B cell (primary cell): Measurements from ENCODE around the gene HLA-DMB. TPM values are rescaled to one million over a fixed set of nuclear protein-coding genes. Genes with fewer than 3 reads are reported as not detected.
A peak's percentile ranks its signal among the peaks of the same experiment; 100 is the strongest.

Experiments used
- ATAC-seq: fragments of 200-7000 bp; cut with Tn5 transposase; one replicate; pipeline ENCODE4 v1.10.0; 2021; ENCODE audit warnings: low read depth, mild to moderate bottlenecking, moderate number of reproducible peaks, moderate library complexity
- CTCF ChIA-PET: fragments of 350-600 bp; sonication (Branson Sonifier 250); formaldehyde crosslinking; loops from one replicate; lab custom pipeline; 2021; ENCODE audit warnings: antibody characterized with exemption, inconsistent platforms; lab: Charles Lee
- POLR2A ChIA-PET: fragments of 350-600 bp; sonication (Branson Sonifier 250); formaldehyde crosslinking; loops from one replicate; lab custom pipeline; 2021; ENCODE audit warnings: antibody characterized with exemption; lab: Charles Lee
- DNase-seq: peaks from one replicate; pipeline ENCODE4 v3.0.0; 2013
- H2AFZ ChIP-seq: 2 replicates; pipeline ENCODE4 v1.6.1; 2012; ENCODE audit warnings: mild to moderate bottlenecking, low read depth, low read length; ENCODE audit not compliant: insufficient read depth, poor library complexity, severe bottlenecking
- H3K27ac ChIP-seq, 2 donors: 1 replicate in 1 of 2; 2 replicates in 1 of 2; pipeline ENCODE4 v1.5.1; 2012 to 2013; ENCODE audit warnings: low read length in 2 of 2, mild to moderate bottlenecking in 2 of 2, moderate library complexity in 1 of 2
- H3K27me3 ChIP-seq, 4 experiments: fragments of 200-600 bp in 1 of 4; sonication (generic) in 1 of 4; replicated peaks in 1 of 4; 1 replicate in 2 of 4; 2 replicates in 2 of 4; pipeline versions ENCODE4 v1.6.1 to v1.7.0; 2013 to 2016; ENCODE audit warnings: low read length in 3 of 4, mild to moderate bottlenecking in 2 of 4, mixed read lengths in 1 of 4, moderate library complexity in 1 of 4; ENCODE audit not compliant: insufficient read depth in 4 of 4, control insufficient read depth in 3 of 4; ENCODE audit errors: control extremely low read depth in 1 of 4
- H3K36me3 ChIP-seq, 2 experiments: replicated peaks in 1 of 2; 1 replicate in 1 of 2; 2 replicates in 1 of 2; pipeline versions ENCODE4 v1.6.1 to v1.7.1; 2013; ENCODE audit warnings: low read length in 1 of 2; ENCODE audit not compliant: insufficient read depth in 2 of 2, control insufficient read depth in 1 of 2; ENCODE audit errors: control extremely low read depth in 1 of 2, extremely low read depth in 1 of 2
- H3K4me1 ChIP-seq, 2 donors: fragments of 200-600 bp in 1 of 2; sonication (generic) in 1 of 2; 1 replicate in 1 of 2; 2 replicates in 1 of 2; pipeline versions ENCODE4 v1.5.1 to v1.6.1; 2013 to 2017; ENCODE audit warnings: low read length in 2 of 2; ENCODE audit not compliant: control insufficient read depth in 2 of 2, insufficient read depth in 2 of 2
- H3K4me2 ChIP-seq: replicated peaks from 2 replicates; pipeline ENCODE3; 2012; ENCODE audit warnings: mild to moderate bottlenecking, low read depth, low read length; ENCODE audit not compliant: poor library complexity, severe bottlenecking
- H3K4me3 ChIP-seq, 5 experiments: fragments of 200-600 bp in 1 of 5; sonication (generic) in 1 of 5; 1 replicate in 3 of 5; 2 replicates in 2 of 5; pipeline versions ENCODE4 v1.5.1 to v1.7.0; 2011 to 2016; ENCODE audit warnings: low read length in 4 of 5, mild to moderate bottlenecking in 4 of 5, low read depth in 2 of 5, control low read depth in 1 of 5, moderate library complexity in 1 of 5; ENCODE audit not compliant: insufficient read depth in 1 of 5; ENCODE audit errors: control extremely low read depth in 1 of 5, extremely low read depth in 1 of 5
- H3K79me2 ChIP-seq: fragments of 200-600 bp; sonication (generic); one replicate; pipeline ENCODE4 v1.6.0; 2016; ENCODE audit warnings: low read length; ENCODE audit not compliant: control insufficient read depth, insufficient read depth
- H3K9ac ChIP-seq: fragments of 200-600 bp; sonication (generic); 2 replicates; pipeline ENCODE4 v1.6.1; 2017; ENCODE audit warnings: mild to moderate bottlenecking, low read length, moderate library complexity
- H3K9me3 ChIP-seq, 3 donors: one replicate each; pipeline versions ENCODE4 v1.6.1 to v1.7.1; 2013; ENCODE audit warnings: low read length in 2 of 3; ENCODE audit not compliant: control insufficient read depth in 2 of 3, insufficient read depth in 1 of 3; ENCODE audit errors: control extremely low read depth in 1 of 3
- H4K20me1 ChIP-seq: 2 replicates; pipeline ENCODE4 v1.6.0; 2012; ENCODE audit warnings: mild to moderate bottlenecking, low read length; ENCODE audit not compliant: insufficient read depth, control insufficient read depth, poor library complexity, severe bottlenecking
- H3K27ac Mint-ChIP-seq: one replicate; pipeline ENCODE4 v1.8.0; 2021; ENCODE audit warnings: mixed read lengths
- H3K27me3 Mint-ChIP-seq: one replicate; pipeline ENCODE4 v1.8.0; 2021; ENCODE audit warnings: mixed read lengths
- H3K4me1 Mint-ChIP-seq: one replicate; pipeline ENCODE4 v1.8.0; 2021; ENCODE audit warnings: mixed read lengths
- H3K4me3 Mint-ChIP-seq: one replicate; pipeline ENCODE4 v1.8.0; 2021; ENCODE audit warnings: mixed read lengths
- H3K9me3 Mint-ChIP-seq: one replicate; pipeline ENCODE4 v1.8.0; 2022; ENCODE audit warnings: mixed read lengths; ENCODE audit not compliant: insufficient read depth
- CTCF ChIP-seq: fragments of 200-600 bp; IDR thresholded peaks from one replicate; pipeline ENCODE4 v1.8.0; 2022; ENCODE audit warnings: antibody characterized with exemption, mild to moderate bottlenecking
- EZH2 ChIP-seq: IDR thresholded peaks from 2 replicates; pipeline ENCODE4 v1.6.1; 2012; ENCODE audit warnings: borderline replicate concordance, low read depth, mild to moderate bottlenecking, moderate library complexity, low read length; ENCODE audit not compliant: insufficient read depth, poor library complexity, severe bottlenecking
- WGBS: methylation state at CpG from one replicate; pipeline ENCODE4 v1.1.5; 2013; ENCODE audit warnings: missing lambda C conversion rate; ENCODE audit not compliant: insufficient coverage; 5-methylcytosine and 5-hydroxymethylcytosine counted together
- intact Hi-C: fragments of 100-400 bp; cut with micrococcal nuclease; formaldehyde crosslinking; loops from one replicate; pipeline ENCODE4 v1.10.0; 2022
- polyA plus RNA-seq: library from polyadenylated mRNA; depleted of rRNA; stranded (reverse); fragments of >200 nt; gene quantifications from 2 replicates; pipeline ENCODE4 v1.2.3, GENCODE V29; 2012
- total RNA-seq, 2 donors: library from RNA; stranded (reverse); fragments of 120-200 nt in 1 of 2; gene quantifications; 1 replicate in 1 of 2; 2 replicates in 1 of 2; pipeline versions ENCODE4 v1.2.3 to v1.2.4, GENCODE V29; 2013 to 2022

HLA-DMB gene
- total and polyA plus RNA-seq, 2 donors (not counting 1 experiment from before 2014, with no cell fraction given), result 593 to 656 TPM

GRCh38 chr6:32984622-32985389, 44.0 kb upstream of the HLA-DMB start:
- H3K4me2 ChIP-seq, result peak overlapping the region; percentile 45
- WGBS, result 18% methylated on average over 8 of the region's 9 CpGs
- peaks cover 2 to 37% of the 10 kb centered on the region in 2 experiments for H3K36me3 ChIP-seq
- no peaks in the 10 kb centered on the region for H3K9me3 ChIP-seq
- Mint-ChIP-seq H3K4me3 (no peak overlapping the region), H3K9me3 (no peaks in the 10 kb centered on the region), H3K4me1 (peaks cover 33% of the 10 kb centered on the region), H3K27me3 (no peaks in the 10 kb centered on the region), H3K27ac (peak overlapping the region; percentile 28)
- H3K4me3 ChIP-seq, result no peak overlapping the region
- H3K79me2 ChIP-seq, result peaks cover 9% of the 10 kb centered on the region
- ChIA-PET POLR2A (interaction anchor here (0.6 to 6.4 kb wide), 14 partner anchors 12 to 263 kb away, joined by 3 to 92 read pairs (median 5); partner anchors contain the start of genes BRD2, HLA-DMA, HLA-DMB and PSMB9), CTCF (interaction anchor here (0.6 to 28.4 kb wide), 67 partner anchors 9 to 805 kb away, joined by 3 to 822 read pairs (median 5); partner anchors contain the start of genes B3GALT4, BRD2, HLA-DMA and HLA-DMB)
- H3K27ac ChIP-seq, result peak overlapping the region; percentile 13 to 60
- intact Hi-C loops, result loop anchor here (1.0 to 10.0 kb wide), 8 partner anchors 12 to 570 kb away; partner anchors contain the start of genes HLA-DMA, HLA-DMB and TAP2
- H2AFZ ChIP-seq, result no peak overlapping the region
- DNase-seq (peak; percentile 92), ATAC-seq (peak; percentile 95)
- no peaks in the 10 kb centered on the region for H3K27me3 ChIP-seq
- TF ChIP-seq EZH2 (no peak), CTCF (peak; percentile 91)
- peaks cover 17% of the 10 kb centered on the region for H4K20me1 ChIP-seq
- no peak overlapping the region for H3K9ac ChIP-seq
- H3K4me1 ChIP-seq, result peaks cover 17 to 19% of the 10 kb centered on the region in 2 donors
